RWPE1 (cell line): ENCODE measurements around the gene GREM2.

Source experiments
- CTCF ChIA-PET: fragments of 350-600 bp; sonication (Branson Sonifier 250); formaldehyde crosslinking; extraction: SDS; loops from one replicate; lab custom pipeline; 2021; lab: Yijun Ruan, JAX
- POLR2A ChIA-PET: fragments of 400-600 bp; formaldehyde crosslinking; extraction: SDS; loops from one replicate; lab custom pipeline; 2020; ENCODE audit warnings: antibody characterized with exemption; ENCODE audit not compliant: low non-redundant PET; lab: Yijun Ruan, JAX
- DNase-seq: peaks from one replicate; pipeline ENCODE4 v3.0.0; 2012; ENCODE audit warnings: low spot score
- H3K27ac ChIP-seq: fragments of 450-650 bp; 2 replicates; pipeline ENCODE4 v1.5.1; 2017
- TF ChIP-seq, protein P1 (sequence below): fragments of 450-650 bp; conservative IDR thresholded peaks from 2 replicates; pipeline ENCODE4 v1.5.1; 2017; ENCODE audit warnings: low read depth, mild to moderate bottlenecking

Gene GREM2

DNA sequence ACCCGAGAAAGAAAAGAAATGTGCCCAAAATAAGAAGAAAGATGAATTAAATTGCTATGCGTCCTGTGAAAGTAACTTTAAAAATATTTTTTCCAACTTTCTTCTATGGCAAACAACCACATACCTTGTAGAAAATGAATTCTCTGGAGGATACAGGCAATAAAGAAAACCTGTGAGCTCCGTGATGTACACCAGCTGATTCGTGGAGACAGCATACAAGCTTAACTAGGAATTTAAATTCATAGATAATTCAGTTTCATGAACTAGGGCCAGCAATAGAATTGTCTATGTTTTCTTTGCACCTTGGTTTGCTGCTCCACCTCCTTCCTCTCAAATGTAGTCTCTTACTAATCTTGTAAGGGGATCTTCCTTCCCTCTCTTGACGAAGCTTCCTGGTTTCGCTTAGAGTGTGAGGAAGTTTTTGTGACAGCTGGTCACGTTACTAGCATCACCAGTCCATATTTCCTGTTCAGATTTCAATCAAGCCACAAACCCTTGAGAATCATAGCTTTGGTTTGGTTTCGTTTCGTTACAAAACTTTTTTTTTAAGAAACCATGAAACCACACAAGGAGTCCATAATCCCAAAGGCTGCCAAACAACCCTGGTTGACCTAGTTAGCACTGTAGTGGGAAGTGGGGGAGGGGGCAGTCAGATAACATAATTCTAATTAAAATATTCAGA, 35.8 kb downstream of the GREM2 start:
- ChIA-PET CTCF (interaction anchor here (0.6 kb wide), 2 partner anchors 14 to 590 kb away, joined by 3 read pairs; no protein-coding TSS in a partner anchor), POLR2A (no interaction called here)
- TF ChIP-seq, protein P1, sequence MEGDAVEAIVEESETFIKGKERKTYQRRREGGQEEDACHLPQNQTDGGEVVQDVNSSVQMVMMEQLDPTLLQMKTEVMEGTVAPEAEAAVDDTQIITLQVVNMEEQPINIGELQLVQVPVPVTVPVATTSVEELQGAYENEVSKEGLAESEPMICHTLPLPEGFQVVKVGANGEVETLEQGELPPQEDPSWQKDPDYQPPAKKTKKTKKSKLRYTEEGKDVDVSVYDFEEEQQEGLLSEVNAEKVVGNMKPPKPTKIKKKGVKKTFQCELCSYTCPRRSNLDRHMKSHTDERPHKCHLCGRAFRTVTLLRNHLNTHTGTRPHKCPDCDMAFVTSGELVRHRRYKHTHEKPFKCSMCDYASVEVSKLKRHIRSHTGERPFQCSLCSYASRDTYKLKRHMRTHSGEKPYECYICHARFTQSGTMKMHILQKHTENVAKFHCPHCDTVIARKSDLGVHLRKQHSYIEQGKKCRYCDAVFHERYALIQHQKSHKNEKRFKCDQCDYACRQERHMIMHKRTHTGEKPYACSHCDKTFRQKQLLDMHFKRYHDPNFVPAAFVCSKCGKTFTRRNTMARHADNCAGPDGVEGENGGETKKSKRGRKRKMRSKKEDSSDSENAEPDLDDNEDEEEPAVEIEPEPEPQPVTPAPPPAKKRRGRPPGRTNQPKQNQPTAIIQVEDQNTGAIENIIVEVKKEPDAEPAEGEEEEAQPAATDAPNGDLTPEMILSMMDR: no peak
- H3K27ac ChIP-seq: no peak overlapping the region
- DNase-seq: no peak

DNA sequence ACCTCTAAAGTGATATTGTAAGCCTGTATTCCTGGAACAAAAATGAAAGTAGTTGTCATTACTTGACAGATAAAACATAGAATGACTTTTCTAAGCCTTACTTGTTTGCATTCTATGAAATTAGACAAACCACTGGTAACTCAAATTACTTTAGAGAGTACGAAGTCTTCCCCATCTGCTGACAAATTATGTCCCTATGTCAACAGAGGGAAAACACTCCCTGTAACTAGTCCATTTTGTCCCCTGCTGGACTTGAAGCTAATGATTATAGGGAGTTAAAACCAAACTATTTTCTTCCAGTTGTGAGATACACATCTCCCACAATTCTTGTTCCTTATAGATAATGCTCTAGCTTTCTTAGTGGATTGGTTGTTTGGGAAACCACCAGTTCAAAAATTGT, 39.6 kb downstream of the GREM2 start:
- DNase-seq: no peak
- TF ChIP-seq, protein P1: no peak
- no peak overlapping the region for H3K27ac ChIP-seq
- POLR2A ChIA-PET: no interaction called here
- CTCF ChIA-PET: no interaction called here

- no peak overlapping the region for H3K27ac ChIP-seq
- ChIA-PET POLR2A (no interaction called here), CTCF (no interaction called here)
- no peak for DNase-seq
- TF ChIP-seq, protein P1: no peak
These were observed 40.2 kb downstream of the GREM2 start for GRCh38 chr1:240571782-240572181.

DNA sequence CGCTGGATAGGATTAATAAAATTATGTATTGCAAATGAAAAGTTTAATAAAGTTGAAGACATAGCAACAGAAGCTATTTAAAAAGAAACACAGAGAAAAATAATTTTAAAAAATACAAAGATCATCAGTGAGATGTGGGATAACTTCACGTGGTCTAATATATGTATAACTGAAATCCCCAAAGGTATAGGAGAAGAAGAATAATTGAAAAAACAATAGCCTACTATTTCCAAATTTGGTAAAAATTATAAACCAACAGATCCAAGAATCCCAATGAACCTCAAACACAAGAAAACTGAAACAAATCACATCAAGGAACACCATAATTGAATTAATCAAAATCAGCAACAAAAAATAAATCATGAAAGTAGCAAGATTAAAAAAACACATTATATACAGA, 44.9 kb downstream of the GREM2 start:
- DNase-seq: no peak
- H3K27ac ChIP-seq: no peak overlapping the region
- TF ChIP-seq, protein P1: no peak
- ChIA-PET POLR2A (no interaction called here), CTCF (no interaction called here)

DNA sequence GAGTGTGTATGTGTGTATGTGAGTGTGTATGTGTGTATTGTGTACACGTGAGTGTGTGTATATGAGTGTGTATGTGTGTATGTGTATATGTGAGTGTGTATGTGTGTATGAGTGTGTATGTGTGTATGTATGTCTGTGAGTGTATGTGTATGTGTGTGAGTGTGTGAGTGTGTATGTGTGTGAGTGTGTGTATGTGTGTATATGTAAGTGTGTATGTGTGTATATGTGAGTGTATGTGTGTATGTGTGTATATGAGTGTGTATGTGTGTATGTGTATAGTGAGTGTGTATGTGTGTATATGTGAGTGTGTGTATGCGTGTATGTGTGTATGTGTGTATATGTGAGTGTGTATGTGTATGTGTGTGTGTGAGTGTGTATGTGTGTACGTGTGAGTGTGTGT, 49.2 kb downstream of the GREM2 start:
- ChIA-PET POLR2A (no interaction called here), CTCF (interaction anchor here (0.5 kb wide), 1 partner anchor 130 kb away, joined by 5 read pairs; no protein-coding TSS in a partner anchor)
- no peak overlapping the region for H3K27ac ChIP-seq
- no peak for DNase-seq
- TF ChIP-seq, protein P1: no peak

DNA sequence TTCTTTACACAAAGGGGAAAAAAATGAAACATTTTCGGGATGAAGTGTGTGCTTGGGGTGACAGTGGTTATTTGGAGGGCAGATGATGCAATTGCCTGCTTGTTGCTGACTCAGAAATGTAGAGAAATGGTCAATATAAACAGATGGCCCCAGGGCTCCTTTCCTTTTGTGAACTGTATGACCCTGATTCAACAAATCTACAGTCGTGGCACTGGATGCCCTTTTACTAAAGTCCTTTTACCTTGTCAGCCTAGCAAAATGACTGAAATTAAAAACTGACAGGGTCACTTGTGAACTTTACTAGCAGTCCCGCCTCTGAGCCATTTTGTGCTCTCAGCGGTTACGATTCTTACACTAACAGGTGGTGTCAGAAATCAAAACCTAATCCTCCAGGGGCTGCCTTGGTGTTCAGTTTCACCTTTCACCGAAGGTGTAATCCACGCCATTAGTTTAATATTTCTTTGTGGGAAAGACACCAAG, 49.8 kb downstream of the GREM2 start:
- H3K27ac ChIP-seq: no peak overlapping the region
- DNase-seq: no peak
- ChIA-PET POLR2A (no interaction called here), CTCF (interaction anchor here (0.6 kb wide), 1 partner anchor 14 kb away, joined by 3 read pairs; no protein-coding TSS in a partner anchor)
- TF ChIP-seq, protein P1: no peak
